Astrocyte of the cerebellum (primary cell): ENCODE results near the gene CBLC.
"Not testable (repeated sequence)": the region's sequence is repeated elsewhere in the genome, so short reads cannot be mapped to it uniquely, and the experiment has no call there.

Source experiments
- DNase-seq: peaks from one replicate; pipeline ENCODE4 v3.0.0-alpha.2; 2011; ENCODE audit warnings: low read depth
- H3K4me3 ChIP-seq: 2 replicates; pipeline ENCODE4 v1.5.1; 2011; ENCODE audit warnings: mild to moderate bottlenecking, low read depth, low read length, moderate library complexity
- CTCF ChIP-seq: IDR thresholded peaks from 2 replicates; pipeline ENCODE4 v1.5.1; 2012; ENCODE audit warnings: low read length, low read depth, moderate library complexity, mild to moderate bottlenecking; ENCODE audit errors: missing control alignments
- in situ Hi-C: cut with HindIII; loops from 2 replicates; pipeline ENCODE4 v1.10.0; 2017; ENCODE audit warnings: low sequenced_read_pairs

Gene CBLC

DNA sequence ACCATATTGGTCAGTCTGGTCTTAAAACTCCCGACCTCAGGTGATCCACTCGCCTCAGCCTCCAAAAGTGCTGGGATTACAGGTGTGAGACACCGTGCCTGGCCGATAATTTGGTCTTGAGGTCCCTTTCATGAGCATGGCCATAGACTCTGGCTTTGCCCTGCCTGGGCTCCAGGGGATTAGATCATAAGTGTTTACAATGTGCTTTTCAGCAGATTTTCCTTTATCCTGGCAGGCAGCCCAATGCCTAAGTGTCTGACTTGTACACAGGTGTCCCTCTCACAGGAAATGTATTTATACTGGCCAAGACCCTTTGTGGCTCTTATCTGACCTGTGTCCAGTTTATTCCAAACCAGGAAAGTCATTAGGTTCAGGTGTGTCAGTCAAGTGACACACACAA, 47.1 kb downstream of the CBLC start:
- in situ Hi-C loops, result loop anchor here (25.0 kb wide), 1 partner anchor 112 kb away; no protein-coding TSS in a partner anchor
- TF ChIP-seq CTCF, result no peak

GRCh38 chr19:44832875-44833274, 55.2 kb downstream of the CBLC start:
- DNase-seq, H3K4me3 ChIP-seq: not testable (repeated sequence)
- in situ Hi-C loops, result loop anchor here (25.0 kb wide), 1 partner anchor 121 kb away; no protein-coding TSS in a partner anchor

More for the DNA sequence above, 47.1 kb downstream of the CBLC start:
- no peak overlapping the region for H3K4me3 ChIP-seq
- DNase-seq, result no peak

- in situ Hi-C loops, result loop anchor here (25.0 kb wide), 1 partner anchor 122 kb away; no protein-coding TSS in a partner anchor
- not testable (repeated sequence) for DNase-seq, H3K4me3 ChIP-seq
Observed at GRCh38 chr19:44834399-44834798, 56.7 kb downstream of the CBLC start.

GRCh38 chr19:44839276-44839675, 61.6 kb downstream of the CBLC start:
- in situ Hi-C loops, result loop anchor here (5.0 to 25.0 kb wide), 2 partner anchors 42 to 127 kb away; no protein-coding TSS in a partner anchor
- no peak for TF ChIP-seq CTCF
- DNase-seq, result no peak
- no peak overlapping the region for H3K4me3 ChIP-seq

DNA sequence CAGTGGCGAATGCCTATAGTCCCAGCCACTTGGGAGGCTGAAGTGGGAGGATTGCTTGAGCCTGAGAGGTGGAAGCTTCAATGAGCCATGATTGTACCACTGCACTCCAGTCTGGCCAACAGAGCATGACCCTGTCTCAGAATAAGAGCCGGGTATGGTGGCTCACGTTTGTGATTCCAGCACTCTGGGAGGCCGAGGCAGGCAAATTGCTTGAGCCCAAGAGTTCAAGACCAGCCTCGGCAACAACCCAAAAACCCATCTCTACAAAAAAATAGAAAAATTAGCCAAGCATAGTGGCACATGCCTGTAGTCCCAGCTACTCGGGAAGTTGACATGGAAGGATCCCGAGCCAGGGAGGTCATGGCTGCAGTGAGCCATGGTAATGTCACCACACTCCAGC, 63.1 kb downstream of the CBLC start:
- H3K4me3 ChIP-seq, result no peak overlapping the region
- in situ Hi-C loops, result loop anchor here (25.0 kb wide), 1 partner anchor 129 kb away; no protein-coding TSS in a partner anchor
- no peak for DNase-seq
- no peak for TF ChIP-seq CTCF

DNA sequence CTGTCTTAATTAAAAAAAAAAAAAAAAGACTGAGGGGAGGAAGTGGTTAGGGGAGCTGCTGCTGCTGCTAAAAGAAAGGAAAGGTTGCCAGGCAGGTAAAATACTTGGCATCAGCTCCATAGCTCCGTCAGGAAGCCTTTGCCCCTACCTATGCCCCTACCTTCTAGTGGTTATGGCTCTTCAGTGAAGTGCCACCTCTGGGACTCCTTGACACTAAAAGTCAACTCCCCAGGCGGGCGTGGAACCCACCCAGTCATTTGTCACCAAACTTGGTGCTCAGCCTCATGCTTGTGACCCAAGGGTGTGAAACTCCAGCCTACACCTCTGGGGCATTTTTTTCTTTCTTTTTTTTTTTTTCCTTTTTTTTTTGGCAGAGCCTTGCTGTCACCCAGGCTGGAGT, 63.5 kb downstream of the CBLC start:
- no peak for TF ChIP-seq CTCF
- H3K4me3 ChIP-seq, result no peak overlapping the region
- in situ Hi-C loops, result loop anchor here (25.0 kb wide), 1 partner anchor 129 kb away; no protein-coding TSS in a partner anchor
- DNase-seq, result no peak

DNA sequence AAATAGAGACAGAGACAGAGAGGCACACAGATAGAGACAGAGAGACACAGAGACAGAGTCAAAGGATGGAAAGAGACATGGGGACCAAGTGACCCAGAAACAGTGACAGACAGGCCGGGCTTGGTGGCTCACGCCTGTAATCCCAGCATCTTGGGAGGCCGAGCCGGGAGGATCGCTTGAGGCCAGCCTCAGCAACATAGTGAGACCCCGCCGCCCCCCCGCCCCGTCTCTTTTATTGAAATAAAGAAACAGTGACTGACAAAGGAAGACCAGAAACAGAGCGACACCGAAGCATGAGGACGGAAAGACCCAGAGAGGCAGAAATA, 67.6 kb downstream of the CBLC start:
- peak overlapping the region; percentile 97 for H3K4me3 ChIP-seq
- in situ Hi-C loops, result loop anchor here (25.0 kb wide), 1 partner anchor 133 kb away; no protein-coding TSS in a partner anchor
- no peak for TF ChIP-seq CTCF
- DNase-seq, result no peak
